NCI-H2196 treated with DMSO at 0.1 percent for 48 hours (cell line): ENCODE measurements around the gene STYXL2.

Experiments
- DNase-seq: peaks from one replicate; lab custom pipeline; 2025; ENCODE audit not compliant: unreplicated experiment; lab: John Stamatoyannopoulos, UW

STYXL2 gene

GRCh38 chr1:167093846-167094516 lies at the start of gene STYXL2:
TSS of gene STYXL2 (plus strand) at chr1:167094075. CDS start at chr1:167094850, 775 bp downstream.
- no peak for DNase-seq

- no peak for DNase-seq
Measured at GRCh38 chr1:167051907-167052306, 42.0 kb upstream of the STYXL2 start.

GRCh38 chr1:167052389-167052788 lies 41.5 kb upstream of the STYXL2 start:
- no peak for DNase-seq

GRCh38 chr1:167054531-167054930 lies 39.3 kb upstream of the STYXL2 start:
- DNase-seq = no peak

- DNase-seq = no peak
Measured at GRCh38 chr1:167054946-167055630, 38.8 kb upstream of the STYXL2 start.

GRCh38 chr1:167056529-167057231 lies 37.2 kb upstream of the STYXL2 start:
- no peak for DNase-seq

GRCh38 chr1:167057241-167057688 lies 36.6 kb upstream of the STYXL2 start:
- DNase-seq = peak; percentile 55

- peak; percentile 18 for DNase-seq
Measured at GRCh38 chr1:167059045-167059808, 34.6 kb upstream of the STYXL2 start.

- DNase-seq = no peak
Measured at GRCh38 chr1:167059809-167060107, 34.1 kb upstream of the STYXL2 start.

- no peak for DNase-seq
Measured at GRCh38 chr1:167060141-167061072, 33.5 kb upstream of the STYXL2 start.

- DNase-seq = no peak
Measured at GRCh38 chr1:167061073-167061464, 32.8 kb upstream of the STYXL2 start.

GRCh38 chr1:167064621-167065020 lies 29.3 kb upstream of the STYXL2 start:
- DNase-seq = no peak

GRCh38 chr1:167065471-167065870 lies 28.4 kb upstream of the STYXL2 start:
- DNase-seq = no peak

- peak; percentile 54 for DNase-seq
Measured at GRCh38 chr1:167066333-167067122, 27.3 kb upstream of the STYXL2 start.

GRCh38 chr1:167067904-167068303 lies 26.0 kb upstream of the STYXL2 start:
- DNase-seq = no peak

- DNase-seq = no peak
Measured at GRCh38 chr1:167068761-167069160, 25.1 kb upstream of the STYXL2 start.

- no peak for DNase-seq
Measured at GRCh38 chr1:167071286-167071685, 22.6 kb upstream of the STYXL2 start.

- DNase-seq = no peak
Measured at GRCh38 chr1:167076136-167076710, 17.7 kb upstream of the STYXL2 start.
